Kidney (tissue), 14 donors: ENCODE measurements around the gene ZYG11B. TPM values are rescaled to one million over a fixed set of nuclear protein-coding genes. Genes with fewer than 3 reads are reported as not detected.

Experiments used
- DNase-seq, 5 donors: peaks; one replicate each; pipeline ENCODE4 v3.0.0-alpha.2; 2013 to 2020
- FAIRE-seq: peaks from 2 replicates; lab custom pipeline; 2012; peaks lifted over from hg19 to GRCh38; lab: Jason Lieb, UNC
- H3K27ac ChIP-seq, 2 donors: one replicate each; pipeline ENCODE4 v1.7.0; 2013; ENCODE audit warnings: low read depth in 2 of 2, low read length in 2 of 2, inconsistent platforms in 1 of 2
- H3K27me3 ChIP-seq: one replicate; pipeline ENCODE4 v1.7.1; 2013; ENCODE audit warnings: low read length, inconsistent platforms; ENCODE audit not compliant: control insufficient read depth, insufficient read depth
- H3K36me3 ChIP-seq, 3 donors: one replicate each; pipeline versions ENCODE4 v1.7.0 to v1.7.1; 2013; ENCODE audit warnings: low read length in 3 of 3, control low read depth in 1 of 3, inconsistent platforms in 1 of 3; ENCODE audit not compliant: insufficient read depth in 3 of 3, control insufficient read depth in 2 of 3
- H3K4me1 ChIP-seq, 3 donors: one replicate each; pipeline versions ENCODE4 v1.7.0 to v1.7.1; 2013; ENCODE audit warnings: low read length in 3 of 3, inconsistent platforms in 1 of 3, low read depth in 1 of 3; ENCODE audit not compliant: control insufficient read depth in 2 of 3, insufficient read depth in 2 of 3
- H3K4me3 ChIP-seq, 3 donors: one replicate each; pipeline versions ENCODE4 v1.7.0 to v1.8.1; 2013; ENCODE audit warnings: low read length in 3 of 3, control low read depth in 1 of 3, inconsistent platforms in 1 of 3
- H3K9ac ChIP-seq, 3 donors: one replicate each; pipeline versions ENCODE4 v1.7.0 to v1.7.1; 2013; ENCODE audit warnings: low read length in 3 of 3, control low read depth in 1 of 3, inconsistent platforms in 1 of 3
- H3K9me3 ChIP-seq, 3 donors: one replicate each; pipeline versions ENCODE4 v1.7.0 to v1.7.1; 2013; ENCODE audit warnings: low read length in 3 of 3, control low read depth in 1 of 3, inconsistent platforms in 1 of 3; ENCODE audit not compliant: control insufficient read depth in 2 of 3, insufficient read depth in 1 of 3
- intact Hi-C: fragments of 100-400 bp; cut with DNase I; formaldehyde crosslinking; loops from one replicate; pipeline ENCODE4 v1.11.1; 2022
- polyA plus RNA-seq: library from polyadenylated mRNA; stranded (reverse); fragments of 350-450 nt; fragmentation: Illumina TruSeq; extraction: RNeasy Lipid Tissue Mini Kit (QIAGEN cat#74804); gene quantifications from one replicate; pipeline ENCODE4 v1.2.3, GENCODE V29; 2014; ENCODE audit warnings: low read depth, low replicate concordance; ENCODE audit not compliant: insufficient read depth
- total RNA-seq: library from RNA; stranded (reverse); fragmentation: NEBNext Ultra II Directional; extraction: Animal tissue kit (Norgen Biotek cat#: 25700); gene quantifications from one replicate; pipeline ENCODE4 v1.2.1, GENCODE V29; 2021
- TF ChIP-seq, protein P1 (sequence below): IDR thresholded peaks from 3 replicates; pipeline ENCODE4 v1.5.1; 2012; ENCODE audit warnings: mild to moderate bottlenecking, moderate library complexity, borderline replicate concordance; ENCODE audit not compliant: insufficient read depth; ENCODE audit errors: extremely low read depth
- donor health status: control.
- donor health status: control.
- donor health status: control.
- donor health status: control.
- donor health status: control.
- donor health status: DM: yes; HTN: yes; CAD: no.
- donor health status: Normal renal cell carcinoma (clear cell type).

The ZYG11B gene
- total and polyA plus RNA-seq, 2 donors from 2014 or later, result 7.8 to 28.2 TPM

DNA sequence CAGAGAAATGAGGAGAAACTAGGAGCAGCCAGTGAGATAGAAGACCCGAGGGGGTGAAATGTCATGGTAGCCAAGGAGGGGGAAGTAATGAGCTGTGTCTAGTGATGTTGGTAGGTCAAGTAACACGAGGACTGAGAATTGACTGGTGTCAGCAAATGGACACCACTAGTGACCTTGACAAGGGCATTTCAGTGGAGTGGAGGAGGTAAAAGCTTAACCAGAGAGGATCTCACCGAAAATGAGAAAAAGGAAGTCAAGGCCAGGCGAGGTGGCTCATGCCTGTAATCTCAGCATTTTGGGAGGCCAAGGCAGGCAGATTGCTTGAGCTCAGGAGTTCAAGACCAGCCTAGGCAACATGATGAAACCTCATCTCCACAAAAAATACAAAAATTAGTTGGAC is 3.0 kb upstream of the ZYG11B start:
- intact Hi-C loops, result no loop called here
- Histone ChIP-seq H3K36me3 (no peaks in the 10 kb centered on the region), H3K27me3 (no peaks in the 10 kb centered on the region), H3K9me3 (no peaks in the 10 kb centered on the region), H3K9ac (no peak overlapping the region), H3K4me3 (no peak overlapping the region), H3K27ac (no peak overlapping the region), H3K4me1 (peaks cover 4 to 8% (median 4%) of the 10 kb centered on the region in 3 donors)
- TF ChIP-seq, protein P1, sequence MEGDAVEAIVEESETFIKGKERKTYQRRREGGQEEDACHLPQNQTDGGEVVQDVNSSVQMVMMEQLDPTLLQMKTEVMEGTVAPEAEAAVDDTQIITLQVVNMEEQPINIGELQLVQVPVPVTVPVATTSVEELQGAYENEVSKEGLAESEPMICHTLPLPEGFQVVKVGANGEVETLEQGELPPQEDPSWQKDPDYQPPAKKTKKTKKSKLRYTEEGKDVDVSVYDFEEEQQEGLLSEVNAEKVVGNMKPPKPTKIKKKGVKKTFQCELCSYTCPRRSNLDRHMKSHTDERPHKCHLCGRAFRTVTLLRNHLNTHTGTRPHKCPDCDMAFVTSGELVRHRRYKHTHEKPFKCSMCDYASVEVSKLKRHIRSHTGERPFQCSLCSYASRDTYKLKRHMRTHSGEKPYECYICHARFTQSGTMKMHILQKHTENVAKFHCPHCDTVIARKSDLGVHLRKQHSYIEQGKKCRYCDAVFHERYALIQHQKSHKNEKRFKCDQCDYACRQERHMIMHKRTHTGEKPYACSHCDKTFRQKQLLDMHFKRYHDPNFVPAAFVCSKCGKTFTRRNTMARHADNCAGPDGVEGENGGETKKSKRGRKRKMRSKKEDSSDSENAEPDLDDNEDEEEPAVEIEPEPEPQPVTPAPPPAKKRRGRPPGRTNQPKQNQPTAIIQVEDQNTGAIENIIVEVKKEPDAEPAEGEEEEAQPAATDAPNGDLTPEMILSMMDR, result no peak
- DNase-seq, result no peak
- no peak for FAIRE-seq

DNA sequence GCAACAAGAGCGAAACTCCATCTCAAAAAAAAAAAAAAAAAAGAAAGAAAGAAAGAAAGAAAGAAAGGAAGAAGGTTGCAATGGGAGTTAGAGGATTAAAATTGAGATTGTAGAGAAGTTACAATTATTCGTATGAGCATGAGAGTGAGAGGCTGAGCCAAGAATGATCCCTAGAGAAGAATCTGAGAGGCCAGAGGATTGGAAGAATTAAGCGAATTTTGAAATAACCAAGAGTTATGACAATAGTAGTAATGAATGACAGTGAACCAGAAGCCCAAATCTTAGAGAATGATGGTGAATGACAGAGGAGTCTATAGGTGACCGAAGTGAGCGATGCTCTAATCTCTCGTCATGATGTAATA is 369 bp upstream of the ZYG11B start:
- intact Hi-C loops, result no loop called here
- DNase-seq (no peak), FAIRE-seq (no peak)
- H3K27ac ChIP-seq, result no peak overlapping the region
- peak overlapping the region; percentile 69 to 86 (median 77) for H3K4me3 ChIP-seq
- H3K27me3 ChIP-seq, result no peaks in the 10 kb centered on the region
- H3K9me3 ChIP-seq, result no peaks in the 10 kb centered on the region
- peak overlapping the region in 2 of 3 donors; percentile 73 for H3K9ac ChIP-seq
- TF ChIP-seq, protein P1, result no peak
- no peaks in the 10 kb centered on the region for H3K36me3 ChIP-seq
- H3K4me1 ChIP-seq, result peaks cover 4 to 12% (median 10%) of the 10 kb centered on the region in 3 donors

DNA sequence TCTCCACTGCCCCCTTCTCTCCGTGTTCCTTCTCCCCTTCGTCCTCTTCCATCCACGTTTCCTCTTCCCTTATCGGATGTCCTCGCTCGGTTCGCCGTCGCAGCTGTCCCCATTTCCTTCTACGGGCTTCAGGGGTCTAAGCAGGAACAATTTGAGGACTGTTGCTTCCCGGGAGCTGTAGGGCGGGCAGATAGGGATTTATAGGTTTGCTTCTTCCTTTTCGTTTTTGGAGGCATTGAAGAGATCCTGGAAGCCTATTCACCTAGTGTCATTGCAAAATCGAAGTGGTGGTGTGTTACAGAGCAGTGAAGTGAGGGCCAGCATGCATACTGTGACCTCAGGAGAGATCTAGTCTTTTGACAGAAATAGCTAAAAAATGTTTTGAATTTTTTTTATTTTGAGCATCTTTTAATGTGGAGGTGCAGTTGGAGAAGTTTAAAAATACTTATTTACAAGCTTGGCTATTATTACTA is 897 bp downstream of the ZYG11B start:
- TF ChIP-seq, protein P1, result no peak
- intact Hi-C loops, result no loop called here
- Histone ChIP-seq H3K27ac (peak overlapping the region; percentile 59 to 74), H3K4me3 (peak overlapping the region; percentile 93 to 98 (median 95)), H3K9me3 (no peaks in the 10 kb centered on the region), H3K36me3 (no peaks in the 10 kb centered on the region), H3K27me3 (no peaks in the 10 kb centered on the region), H3K4me1 (peaks cover 4 to 12% (median 10%) of the 10 kb centered on the region in 3 donors), H3K9ac (peak overlapping the region; percentile 61 to 94 (median 74))
- FAIRE-seq, result no peak
- peak in 3 of 5 donors; percentile 14 to 43 (median 23) for DNase-seq
